ENCODE data around the gene FAM217B.

DNA sequence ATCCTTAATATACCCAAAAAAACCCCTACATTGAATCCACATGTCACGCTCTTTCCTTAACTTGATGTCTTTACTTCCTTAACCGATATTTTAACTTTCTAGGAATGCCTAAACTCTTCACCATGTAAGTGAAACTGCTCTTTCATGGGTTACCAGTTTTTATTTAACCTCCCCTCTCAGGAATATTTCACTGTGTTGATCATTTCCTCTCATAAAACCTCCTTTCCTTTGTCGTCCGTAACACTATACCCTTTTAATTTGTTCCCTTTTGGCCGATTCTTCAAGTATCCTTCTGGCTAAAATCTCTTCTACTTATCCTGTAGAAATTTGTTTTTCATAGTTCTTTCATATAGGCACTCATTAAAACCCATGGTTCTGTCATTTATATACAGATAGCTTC lies 31.3 kb upstream of the FAM217B start:
- TF ChIP-seq, protein P1, sequence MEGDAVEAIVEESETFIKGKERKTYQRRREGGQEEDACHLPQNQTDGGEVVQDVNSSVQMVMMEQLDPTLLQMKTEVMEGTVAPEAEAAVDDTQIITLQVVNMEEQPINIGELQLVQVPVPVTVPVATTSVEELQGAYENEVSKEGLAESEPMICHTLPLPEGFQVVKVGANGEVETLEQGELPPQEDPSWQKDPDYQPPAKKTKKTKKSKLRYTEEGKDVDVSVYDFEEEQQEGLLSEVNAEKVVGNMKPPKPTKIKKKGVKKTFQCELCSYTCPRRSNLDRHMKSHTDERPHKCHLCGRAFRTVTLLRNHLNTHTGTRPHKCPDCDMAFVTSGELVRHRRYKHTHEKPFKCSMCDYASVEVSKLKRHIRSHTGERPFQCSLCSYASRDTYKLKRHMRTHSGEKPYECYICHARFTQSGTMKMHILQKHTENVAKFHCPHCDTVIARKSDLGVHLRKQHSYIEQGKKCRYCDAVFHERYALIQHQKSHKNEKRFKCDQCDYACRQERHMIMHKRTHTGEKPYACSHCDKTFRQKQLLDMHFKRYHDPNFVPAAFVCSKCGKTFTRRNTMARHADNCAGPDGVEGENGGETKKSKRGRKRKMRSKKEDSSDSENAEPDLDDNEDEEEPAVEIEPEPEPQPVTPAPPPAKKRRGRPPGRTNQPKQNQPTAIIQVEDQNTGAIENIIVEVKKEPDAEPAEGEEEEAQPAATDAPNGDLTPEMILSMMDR (IDR thresholded peaks at IDR 0.05; ENCODE audit: poor library complexity, severe bottlenecking), result no peak
- TF ChIP-seq SMC3 (conservative IDR thresholded peaks at IDR 0.05; ENCODE audit: poor library complexity) (no peak), REST (IDR thresholded peaks at IDR 0.05; ENCODE audit: borderline replicate concordance) (no peak), EZH2 (IDR thresholded peaks at IDR 0.05; ENCODE audit: borderline replicate concordance, insufficient read depth, low read length, poor library complexity, severe bottlenecking) (no peak), EP300 (conservative IDR thresholded peaks at IDR 0.05; ENCODE audit: poor library complexity, severe bottlenecking) (no peak), RAD21 (conservative IDR thresholded peaks at IDR 0.05) (no peak), MXI1 (conservative IDR thresholded peaks at IDR 0.05; ENCODE audit: poor library complexity, severe bottlenecking) (no peak), TAF1 (IDR thresholded peaks at IDR 0.05; ENCODE audit: low read depth) (no peak), POLR2AphosphoS5 (IDR thresholded peaks at IDR 0.05) (no peak)
